Liver (tissue), 9 donors: Measurements from ENCODE around the gene EXD2. TPM values are rescaled to one million over a fixed set of nuclear protein-coding genes. Genes with fewer than 3 reads are reported as not detected.

ENCODE experiments used
- DNase-seq: peaks from one replicate; pipeline ENCODE4 v3.0.0-alpha.2; 2017; ENCODE audit warnings: low spot score
- H3K27ac ChIP-seq, 2 donors: one replicate each; pipeline ENCODE4 v1.7.0; 2013; ENCODE audit warnings: inconsistent platforms in 2 of 2, low read length in 2 of 2, control low read depth in 1 of 2, low read depth in 1 of 2, mild to moderate bottlenecking in 1 of 2
- H3K27me3 ChIP-seq, 4 donors: one replicate each; pipeline versions ENCODE4 v1.6.1 to v1.7.0; 2013; ENCODE audit warnings: low read length in 3 of 4, inconsistent platforms in 1 of 4, mild to moderate bottlenecking in 1 of 4, moderate library complexity in 1 of 4; ENCODE audit not compliant: control insufficient read depth in 4 of 4, insufficient read depth in 4 of 4
- H3K36me3 ChIP-seq, 4 donors: one replicate each; pipeline versions ENCODE4 v1.6.1 to v1.7.0; 2013; ENCODE audit warnings: low read length in 3 of 4, mild to moderate bottlenecking in 3 of 4, low read depth in 1 of 4, moderate library complexity in 1 of 4; ENCODE audit not compliant: control insufficient read depth in 4 of 4, insufficient read depth in 3 of 4
- H3K4me1 ChIP-seq, 4 donors: one replicate each; pipeline versions ENCODE4 v1.6.1 to v1.7.0; 2013; ENCODE audit warnings: low read length in 3 of 4, mild to moderate bottlenecking in 3 of 4, moderate library complexity in 1 of 4; ENCODE audit not compliant: control insufficient read depth in 4 of 4, insufficient read depth in 4 of 4
- H3K4me3 ChIP-seq, 3 donors: one replicate each; pipeline versions ENCODE4 v1.6.1 to v1.7.0; 2013; ENCODE audit warnings: low read length in 3 of 3, control low read depth in 1 of 3, low read depth in 1 of 3, mild to moderate bottlenecking in 1 of 3
- H3K9ac ChIP-seq, 2 donors: one replicate each; pipeline ENCODE4 v1.7.0; 2013; ENCODE audit warnings: low read length in 2 of 2, mild to moderate bottlenecking in 2 of 2, moderate library complexity in 2 of 2, control low read depth in 1 of 2, low read depth in 1 of 2
- H3K9me3 ChIP-seq, 4 donors: one replicate each; pipeline versions ENCODE4 v1.6.1 to v1.7.0; 2013; ENCODE audit warnings: low read length in 3 of 4; ENCODE audit not compliant: control insufficient read depth in 4 of 4
- ATF3 ChIP-seq: IDR thresholded peaks from 2 replicates; pipeline ENCODE4 v1.6.1; 2016; ENCODE audit warnings: antibody characterized with exemption
- CTCF ChIP-seq: fragments of 150-350 bp; IDR thresholded peaks from 2 replicates; pipeline ENCODE4 v1.5.1; 2017; ENCODE audit warnings: improper control_type of control experiment, low read depth, low read length; ENCODE audit not compliant: missing input control
- EGR1 ChIP-seq, 2 donors: IDR thresholded peaks; 2 replicates each; pipeline ENCODE4 v1.6.1; 2016 to 2018; ENCODE audit warnings: antibody characterized with exemption in 2 of 2, low read depth in 2 of 2
- FOXA1 ChIP-seq: IDR thresholded peaks from 2 replicates; pipeline ENCODE4 v1.6.1; 2016; ENCODE audit warnings: antibody characterized with exemption
- GABPA ChIP-seq, 2 donors: IDR thresholded peaks in 1 of 2; conservative IDR thresholded peaks in 1 of 2; 2 replicates each; pipeline ENCODE4 v1.6.1; 2016; ENCODE audit warnings: antibody characterized with exemption in 2 of 2, mild to moderate bottlenecking in 1 of 2, moderate library complexity in 1 of 2
- HNF4A ChIP-seq, 2 donors: conservative IDR thresholded peaks; 2 replicates each; pipeline ENCODE4 v1.6.1; 2016; ENCODE audit warnings: antibody characterized with exemption in 2 of 2, mild to moderate bottlenecking in 2 of 2
- HNF4G ChIP-seq: IDR thresholded peaks from 2 replicates; pipeline ENCODE4 v1.6.1; 2016; ENCODE audit warnings: antibody characterized with exemption
- MAX ChIP-seq: IDR thresholded peaks from 2 replicates; pipeline ENCODE4 v1.6.1; 2016; ENCODE audit warnings: antibody characterized with exemption
- NR2F2 ChIP-seq: IDR thresholded peaks from 2 replicates; pipeline ENCODE4 v1.6.1; 2016; ENCODE audit warnings: antibody characterized with exemption
- RAD21 ChIP-seq, 2 donors: IDR thresholded peaks; 2 replicates each; pipeline ENCODE4 v1.6.1; 2016; ENCODE audit warnings: antibody characterized with exemption in 2 of 2, mild to moderate bottlenecking in 2 of 2
- REST ChIP-seq: IDR thresholded peaks from 2 replicates; pipeline ENCODE4 v1.6.1; 2016; ENCODE audit warnings: antibody characterized with exemption, mild to moderate bottlenecking
- RXRA ChIP-seq, 2 donors: IDR thresholded peaks; 2 replicates each; pipeline ENCODE4 v1.6.1; 2017 to 2018; ENCODE audit warnings: antibody characterized with exemption in 2 of 2, mild to moderate bottlenecking in 1 of 2
- SP1 ChIP-seq: IDR thresholded peaks from 2 replicates; pipeline ENCODE4 v1.6.1; 2018; ENCODE audit warnings: antibody characterized with exemption, mild to moderate bottlenecking
- YY1 ChIP-seq: IDR thresholded peaks from 2 replicates; pipeline ENCODE4 v1.6.1; 2016; ENCODE audit warnings: antibody characterized with exemption, mild to moderate bottlenecking
- ZBTB33 ChIP-seq: IDR thresholded peaks from 2 replicates; pipeline ENCODE4 v1.6.1; 2016; ENCODE audit warnings: antibody characterized with exemption
- WGBS: extraction: QIAGEN DNeasy Blood & Tissue Kit; methylation state at CpG from one replicate; pipeline ENCODE4 v1.1.7; 2013; 5-methylcytosine and 5-hydroxymethylcytosine counted together
- polyA plus RNA-seq, 2 donors: library from polyadenylated mRNA; stranded (reverse) in 1 of 2; unstranded in 1 of 2; fragments of 200-250 nt in 1 of 2; fragments of >200 nt in 1 of 2; fragmentation: Nextera tagmentation in 1 of 2; extraction: Ambion mirVana in 1 of 2; gene quantifications; one replicate each; pipeline versions ENCODE4 v1.2.1 to v1.2.3, GENCODE V29; 2013 to 2015
- total RNA-seq, 2 donors: library from RNA; depleted of rRNA; stranded (reverse); fragments of >200 nt; gene quantifications; one replicate each; pipeline ENCODE4 v1.2.3, GENCODE V29; 2014
- donor health status: healthy.
- donor health status: healthy.
- donor health status: healthy.
- donor health status: healthy.
- donor health status: healthy.

EXD2 gene
- total and polyA plus RNA-seq, 4 donors = 4.7 to 8.8 (median 5.0) TPM

- TF ChIP-seq FOXA1 (no peak), EGR1 (IDR thresholded peaks at IDR 0.05; ENCODE audit: low read depth in 2 of 2) (no peak), REST (no peak)
- H3K9ac ChIP-seq = no peak overlapping the region
- peaks cover 13 to 56% (median 29%) of the 10 kb centered on the region in 4 donors for H3K36me3 ChIP-seq
- no peaks in the 10 kb centered on the region for H3K27me3 ChIP-seq
- no peak overlapping the region for H3K27ac ChIP-seq
- no peak overlapping the region for H3K4me3 ChIP-seq
- H3K4me1 ChIP-seq = no peaks in the 10 kb centered on the region
- 93% methylated on average over 12 of the region's 12 CpGs for WGBS
- no peaks in the 10 kb centered on the region for H3K9me3 ChIP-seq
- DNase-seq = no peak
Measured at GRCh38 chr14:69237584-69237983, 46.3 kb downstream of the EXD2 start.

GRCh38 chr14:69238883-69239282 is 47.6 kb downstream of the EXD2 start:
- 92% methylated on average over 4 of the region's 4 CpGs for WGBS
- peaks cover 13 to 56% (median 29%) of the 10 kb centered on the region in 4 donors for H3K36me3 ChIP-seq
- no peaks in the 10 kb centered on the region for H3K4me1 ChIP-seq
- no peaks in the 10 kb centered on the region for H3K9me3 ChIP-seq
- H3K4me3 ChIP-seq = no peak overlapping the region
- no peak for DNase-seq
- no peak for TF ChIP-seq ATF3
- no peaks in the 10 kb centered on the region for H3K27me3 ChIP-seq
- H3K9ac ChIP-seq = no peak overlapping the region
- no peak overlapping the region for H3K27ac ChIP-seq

GRCh38 chr14:69240527-69241173 is 49.4 kb downstream of the EXD2 start:
- Histone ChIP-seq H3K27me3 (no peaks in the 10 kb centered on the region), H3K36me3 (peaks cover 13 to 47% (median 29%) of the 10 kb centered on the region in 4 donors), H3K9ac (no peak overlapping the region), H3K4me1 (no peaks in the 10 kb centered on the region), H3K4me3 (no peak overlapping the region), H3K27ac (no peak overlapping the region), H3K9me3 (no peaks in the 10 kb centered on the region)
- WGBS = 88% methylated on average over 13 of the region's 13 CpGs
- no peak for DNase-seq
- TF ChIP-seq RXRA (IDR thresholded peaks at IDR 0.05) (no peak), HNF4G (no peak), ATF3 (no peak), EGR1 (IDR thresholded peaks at IDR 0.05; ENCODE audit: low read depth in 2 of 2) (no peak), NR2F2 (no peak), YY1 (no peak), REST (no peak), MAX (no peak), HNF4A (conservative IDR thresholded peaks at IDR 0.05) (no peak), CTCF (no peak), ZBTB33 (no peak), FOXA1 (no peak), GABPA (IDR thresholded peaks at IDR 0.05 in 1 of 2, conservative IDR thresholded peaks at IDR 0.05 in 1 of 2) (no peak), SP1 (no peak), RAD21 (IDR thresholded peaks at IDR 0.05) (no peak)
